Heart left ventricle (tissue), 16 donors: Measurements from ENCODE around the gene TAGLN. TPM values are rescaled to one million over a fixed set of nuclear protein-coding genes. Genes with fewer than 3 reads are reported as not detected.
"Not testable (repeated sequence)": the region's sequence is repeated elsewhere in the genome, so short reads cannot be mapped to it uniquely, and the experiment has no call there.

Source experiments
- ATAC-seq, 4 donors: fragments of 200-7000 bp; cut with Tn5 transposase; one replicate each; pipeline ENCODE4 v1.9.1; 2020 to 2022; ENCODE audit warnings: moderate library complexity in 4 of 4, mild to moderate bottlenecking in 3 of 4, moderate number of reproducible peaks in 1 of 4
- DNase-seq, 5 donors: peaks; one replicate each; pipeline ENCODE4 v3.0.0-alpha.2; 2020
- H3K27ac ChIP-seq, 12 donors: fragments of 200-600 bp; sonication (generic) in 4 of 12; one replicate each; pipeline versions ENCODE4 v1.5.0 to v1.8.0; 2016 to 2022; ENCODE audit warnings: mild to moderate bottlenecking in 2 of 12
- H3K27me3 ChIP-seq, 9 donors: fragments of 200-600 bp; sonication (generic) in 2 of 9; one replicate each; pipeline versions ENCODE4 v1.5.1 to v1.8.0; 2016 to 2022; ENCODE audit warnings: mild to moderate bottlenecking in 3 of 9
- H3K36me3 ChIP-seq, 9 donors: fragments of 200-600 bp; sonication (generic) in 2 of 9; one replicate each; pipeline versions ENCODE4 v1.5.0 to v1.8.0; 2018 to 2022; ENCODE audit warnings: mild to moderate bottlenecking in 2 of 9
- H3K4me1 ChIP-seq, 12 donors: fragments of 200-600 bp; sonication (generic) in 4 of 12; one replicate each; pipeline versions ENCODE4 v1.5.0 to v1.8.0; 2016 to 2022; ENCODE audit warnings: mild to moderate bottlenecking in 3 of 12
- H3K4me3 ChIP-seq, 12 donors: fragments of 200-600 bp; sonication (generic) in 4 of 12; one replicate each; pipeline versions ENCODE4 v1.5.0 to v1.8.0; 2017 to 2022; ENCODE audit warnings: mild to moderate bottlenecking in 9 of 12, moderate library complexity in 4 of 12
- H3K9me3 ChIP-seq, 12 donors: fragments of 200-600 bp; sonication (generic) in 4 of 12; one replicate each; pipeline versions ENCODE4 v1.5.0 to v1.8.0; 2016 to 2022; ENCODE audit warnings: mild to moderate bottlenecking in 1 of 12
- CTCF ChIP-seq, 12 donors: fragments of 200-600 bp; sonication (generic) in 4 of 12; IDR thresholded peaks; one replicate each; pipeline versions ENCODE4 v1.5.0 to v1.8.0; 2018 to 2022; ENCODE audit warnings: antibody characterized with exemption in 12 of 12, mild to moderate bottlenecking in 5 of 12
- POLR2A ChIP-seq, 2 donors: fragments of 450-650 bp; IDR thresholded peaks; one replicate each; pipeline ENCODE4 v1.6.1; 2017; ENCODE audit warnings: antibody characterized with exemption in 2 of 2, mild to moderate bottlenecking in 2 of 2, moderate library complexity in 2 of 2
- WGBS, 4 donors: extraction: QIAGEN DNeasy Blood & Tissue Kit in 2 of 4; methylation state at CpG; one replicate each; pipeline versions ENCODE4 v1.1.5 to v1.1.7; 2013 to 2018; 5-methylcytosine and 5-hydroxymethylcytosine counted together
- intact Hi-C, 10 donors: fragments of 100-400 bp; cut with DNase I; formaldehyde crosslinking; loops; one replicate each; pipeline versions ENCODE4 v1.11.1 to v1.14.2; 2022
- polyA plus RNA-seq, 2 donors: library from polyadenylated mRNA; stranded (reverse); fragments of 200-250 nt; gene quantifications; one replicate each; pipeline ENCODE4 v1.2.3, GENCODE V29; 2013
- total RNA-seq, 9 donors: library from RNA; depleted of rRNA in 2 of 9; stranded (reverse); fragments of >200 nt in 2 of 9; fragmentation: NEBNext Ultra II Directional in 3 of 9; extraction: Animal tissue kit (Norgen Biotek cat#: 25700) in 3 of 9; gene quantifications; one replicate each; pipeline versions ENCODE4 v1.1.0 to v1.2.4, GENCODE V29; 2016 to 2023
- donor health status: ischemic (EF 13 %, LVEDD 7.1; RV severe dilation, severe dysfunction).
- donor health status: healthy with polysubstance abuse.
- donor health status: DM: no; HTN: yes; CAD: no.
- donor health status: DM: no; HTN: no; CAD: no.
- donor health status: ischemic (EF 25% LVEDD 6.9; RV normal size, moderate dysfunction).
- donor health status: ischemic (EF 25% LVEDD 5.7; RV mildly dilated, moderate dysfunction).
- donor health status: healthy.
- donor health status: DM: yes; HTN: yes; CAD: no.
- donor health status: ischemic (EF 35%, LVEDD 5.7; RV mildly dilated, moderate dysfunction).
- donor health status: nonischemic (EF 11% LVEDD 7.7; RV severe dilation, severe dysfunction).
- donor health status: DM: yes; HTN: yes; CAD: no.
- donor health status: PGD.
- donor health status: ischemic (EF 29% LVEDD 5.4; RV normal size, mild dysfunction).
- donor health status: nonischemic (EF 23%, LVEDD 6.1; RV moderate dilation, normal function).

Gene TAGLN
- total and polyA plus RNA-seq, 11 donors = 63.7 to 399 (median 187) TPM

- not testable (repeated sequence) for ATAC-seq, H3K27me3 ChIP-seq, H3K9me3 ChIP-seq, H3K4me3 ChIP-seq
- intact Hi-C loops = loop anchor here in 6 of 10 donors (2.0 to 5.0 kb wide), 3 partner anchors 75 to 77 kb away; no protein-coding TSS in a partner anchor
- peaks cover 0 to 12% (median 5%) of the 10 kb centered on the region in 12 donors for H3K4me1 ChIP-seq
- H3K36me3 ChIP-seq = peaks cover 0 to 61% (median 40%) of the 10 kb centered on the region in 9 donors
- H3K27ac ChIP-seq = peak overlapping the region in 1 of 12 donors; percentile 41
- peak in 2 of 5 donors; percentile 16 to 28 for DNase-seq
- 90 to 93% (median 91%) methylated on average over 7 to 8 of the region's 8 CpGs for WGBS, 4 donors
Measured at GRCh38 chr11:117209351-117210125, 10.4 kb downstream of the TAGLN start.

DNA sequence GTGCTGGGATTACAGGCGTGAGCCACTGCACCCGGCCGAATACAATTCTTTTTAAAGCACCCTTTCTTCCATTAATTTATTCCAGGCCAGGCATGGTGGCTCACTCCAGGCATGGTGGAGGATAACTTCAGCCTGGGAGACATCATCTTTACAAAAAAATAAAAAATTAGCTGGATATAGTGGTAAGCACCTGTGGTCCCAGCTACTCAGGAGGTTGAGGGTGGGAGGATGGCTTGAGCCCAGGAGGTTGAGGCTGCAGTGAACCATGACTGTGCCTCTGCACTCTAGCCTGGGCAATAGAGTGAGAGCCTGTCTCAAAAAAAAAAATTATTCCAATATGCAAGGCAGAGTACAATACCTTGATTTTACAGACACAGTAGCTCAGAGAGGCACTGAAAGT is 11.4 kb downstream of the TAGLN start:
- Histone ChIP-seq H3K4me3 (no peak overlapping the region), H3K4me1 (peaks cover 0 to under 1% (median 0%) of the 10 kb centered on the region in 12 donors), H3K9me3 (no peaks in the 10 kb centered on the region), H3K27ac (peak overlapping the region in 1 of 12 donors; percentile 41), H3K27me3 (no peaks in the 10 kb centered on the region), H3K36me3 (peaks cover 0 to 62% (median 37%) of the 10 kb centered on the region in 9 donors)
- intact Hi-C loops = no loop called here
- TF ChIP-seq CTCF (IDR thresholded peaks at IDR 0.05) (no peak), POLR2A (IDR thresholded peaks at IDR 0.05) (no peak)
- peak in 1 of 5 donors; percentile 2 for DNase-seq
- 96 to 100% (median 98%) methylated on average over 3 of the region's 3 CpGs for WGBS, 4 donors
- no peak for ATAC-seq

- Histone ChIP-seq H3K4me3 (no peak overlapping the region), H3K27me3 (no peaks in the 10 kb centered on the region), H3K27ac (peak overlapping the region in 1 of 12 donors; percentile 16), H3K36me3 (peaks cover 0 to 83% (median 59%) of the 10 kb centered on the region in 9 donors), H3K4me1 (peaks cover 0 to 17% (median 6%) of the 10 kb centered on the region in 12 donors), H3K9me3 (no peaks in the 10 kb centered on the region)
- TF ChIP-seq CTCF (IDR thresholded peaks at IDR 0.05) (no peak), POLR2A (IDR thresholded peaks at IDR 0.05) (no peak)
- DNase-seq (peak in 2 of 5 donors; percentile 4 to 10), ATAC-seq (no peak)
- intact Hi-C loops = no loop called here
- WGBS, 4 donors = 93 to 96% (median 94%) methylated on average over 11 of the region's 11 CpGs
Measured at GRCh38 chr11:117212697-117213355, 13.7 kb downstream of the TAGLN start.

DNA sequence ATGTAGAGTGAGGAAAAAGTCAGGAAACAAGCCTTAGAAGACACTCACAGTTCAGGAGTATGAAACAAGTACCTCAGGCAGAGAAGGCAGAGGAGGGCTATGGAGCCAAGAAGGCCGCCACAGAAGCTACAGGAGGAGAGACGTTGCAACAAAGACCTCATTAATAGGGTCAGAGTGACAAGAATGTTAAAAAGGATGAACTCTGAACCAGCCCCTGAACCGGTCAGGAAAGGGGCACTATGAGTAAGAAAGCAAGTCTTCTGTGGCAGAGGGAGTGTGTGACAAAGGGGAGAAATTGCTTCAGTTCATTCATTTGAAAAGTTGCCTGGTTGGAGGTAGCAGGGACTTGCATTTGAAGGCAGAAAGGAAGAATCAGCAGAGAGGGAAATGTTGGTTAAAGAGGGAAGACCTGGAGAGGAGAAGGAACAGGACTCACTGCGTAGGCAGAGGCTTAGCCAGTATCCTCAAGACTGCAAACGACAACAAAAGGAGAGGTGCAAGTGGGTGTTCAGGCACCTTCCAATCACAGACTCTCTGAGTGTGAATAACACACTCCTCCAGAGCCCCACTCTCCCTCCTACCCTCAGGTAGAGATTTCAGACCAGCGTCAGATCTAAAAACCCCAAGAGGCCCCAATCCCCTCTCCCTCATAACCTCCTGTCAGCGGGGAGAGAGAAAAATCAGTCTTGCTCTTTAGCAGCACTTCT is 15.4 kb downstream of the TAGLN start:
- peak overlapping the region in 1 of 12 donors; percentile 44 for H3K27ac ChIP-seq
- H3K4me1 ChIP-seq = peaks cover 0 to 34% (median 21%) of the 10 kb centered on the region in 12 donors
- peaks cover 0 to 97% (median 75%) of the 10 kb centered on the region in 9 donors for H3K36me3 ChIP-seq
- WGBS, 4 donors = 86 to 92% (median 89%) methylated on average over 7 of the region's 7 CpGs
- H3K4me3 ChIP-seq = no peak overlapping the region
- TF ChIP-seq CTCF (IDR thresholded peaks at IDR 0.05) = no peak
- TF ChIP-seq POLR2A (IDR thresholded peaks at IDR 0.05) = no peak
- no peaks in the 10 kb centered on the region for H3K9me3 ChIP-seq
- no peak for ATAC-seq
- no peaks in the 10 kb centered on the region for H3K27me3 ChIP-seq
- peak in 1 of 5 donors; percentile 7 for DNase-seq
- intact Hi-C loops = no loop called here
